Measurements from ENCODE around the gene MFSD6.

- TF ChIP-seq CTCF (IDR thresholded peaks at IDR 0.05): no peak
- TF ChIP-seq EP300 (IDR thresholded peaks at IDR 0.05): no peak
- no peak for TF ChIP-seq POLR2A (IDR thresholded peaks at IDR 0.05)
Observed at GRCh38 chr2:190550137-190550536, 142.0 kb downstream of the MFSD6 start.
